ENCODE data around the gene VSTM4. TPM values are rescaled to one million over a fixed set of nuclear protein-coding genes. Genes with fewer than 3 reads are reported as not detected.

Gene VSTM4
- total and polyA plus RNA-seq, 9 donors, result 35.5 to 59.5 (median 46.7) TPM

GRCh38 chr10:49001870-49002672, 113.3 kb downstream of the VSTM4 start:
- Histone ChIP-seq H3K27me3 (ENCODE audit: control insufficient read depth, insufficient read depth, low read length) (no peaks in the 10 kb centered on the region), H3K4me3 (ENCODE audit: low read length) (no peak overlapping the region), H3K36me3 (ENCODE audit: control insufficient read depth, insufficient read depth, low read length) (no peaks in the 10 kb centered on the region), H3K4me1 (ENCODE audit: control insufficient read depth, insufficient read depth, low read length) (peaks cover 6% of the 10 kb centered on the region), H3K9me3 (replicated peaks; ENCODE audit: control insufficient read depth, low read depth, low read length) (no peaks in the 10 kb centered on the region), H3K27ac (ENCODE audit: low read length) (no peak overlapping the region)
- no peak for DNase-seq
- 71% methylated on average over 6 of the region's 17 CpGs for WGBS (ENCODE audit: insufficient coverage)

- WGBS (ENCODE audit: insufficient coverage), result 63% methylated on average over 6 of the region's 9 CpGs
- H3K9me3 ChIP-seq (replicated peaks; ENCODE audit: control insufficient read depth, low read depth, low read length), result no peaks in the 10 kb centered on the region
- H3K4me3 ChIP-seq (ENCODE audit: low read length), result no peak overlapping the region
- H3K36me3 ChIP-seq (ENCODE audit: control insufficient read depth, insufficient read depth, low read length), result no peaks in the 10 kb centered on the region
- H3K27ac ChIP-seq (ENCODE audit: low read length), result no peak overlapping the region
- H3K4me1 ChIP-seq (ENCODE audit: control insufficient read depth, insufficient read depth, low read length), result peaks cover 6% of the 10 kb centered on the region
- H3K27me3 ChIP-seq (ENCODE audit: control insufficient read depth, insufficient read depth, low read length), result no peaks in the 10 kb centered on the region
- no peak for DNase-seq
Measured at GRCh38 chr10:49001402-49001801, 113.9 kb downstream of the VSTM4 start.

- no peaks in the 10 kb centered on the region for H3K36me3 ChIP-seq (ENCODE audit: control insufficient read depth, insufficient read depth, low read length)
- no peaks in the 10 kb centered on the region for H3K9me3 ChIP-seq (replicated peaks; ENCODE audit: control insufficient read depth, low read depth, low read length)
- DNase-seq, result no peak
- no peak overlapping the region for H3K4me3 ChIP-seq (ENCODE audit: low read length)
- no peaks in the 10 kb centered on the region for H3K27me3 ChIP-seq (ENCODE audit: control insufficient read depth, insufficient read depth, low read length)
- no peak overlapping the region for H3K27ac ChIP-seq (ENCODE audit: low read length)
- peaks cover 6% of the 10 kb centered on the region for H3K4me1 ChIP-seq (ENCODE audit: control insufficient read depth, insufficient read depth, low read length)
- WGBS (ENCODE audit: insufficient coverage), result 82% methylated on average over 12 of the region's 13 CpGs
Measured at GRCh38 chr10:49000437-49001398, 114.6 kb downstream of the VSTM4 start.

- H3K9me3 ChIP-seq (replicated peaks; ENCODE audit: control insufficient read depth, low read depth, low read length), result no peaks in the 10 kb centered on the region
- 100% methylated on average over 2 of the region's 2 CpGs for WGBS (ENCODE audit: insufficient coverage)
- H3K4me3 ChIP-seq (ENCODE audit: low read length), result no peak overlapping the region
- peaks cover 6% of the 10 kb centered on the region for H3K4me1 ChIP-seq (ENCODE audit: control insufficient read depth, insufficient read depth, low read length)
- no peak overlapping the region for H3K27ac ChIP-seq (ENCODE audit: low read length)
- no peaks in the 10 kb centered on the region for H3K27me3 ChIP-seq (ENCODE audit: control insufficient read depth, insufficient read depth, low read length)
- no peak for DNase-seq
- no peaks in the 10 kb centered on the region for H3K36me3 ChIP-seq (ENCODE audit: control insufficient read depth, insufficient read depth, low read length)
Measured at GRCh38 chr10:48999346-48999745, 116.0 kb downstream of the VSTM4 start.

- no peak overlapping the region for H3K4me3 ChIP-seq (ENCODE audit: low read length)
- H3K36me3 ChIP-seq (ENCODE audit: control insufficient read depth, insufficient read depth, low read length), result no peaks in the 10 kb centered on the region
- H3K27ac ChIP-seq (ENCODE audit: low read length), result no peak overlapping the region
- H3K4me1 ChIP-seq (ENCODE audit: control insufficient read depth, insufficient read depth, low read length), result no peaks in the 10 kb centered on the region
- no peak for DNase-seq
- no peaks in the 10 kb centered on the region for H3K27me3 ChIP-seq (ENCODE audit: control insufficient read depth, insufficient read depth, low read length)
- 38% methylated on average over 2 of the region's 3 CpGs for WGBS (ENCODE audit: insufficient coverage)
- H3K9me3 ChIP-seq (replicated peaks; ENCODE audit: control insufficient read depth, low read depth, low read length), result no peaks in the 10 kb centered on the region
Measured at GRCh38 chr10:48996329-48996728, 119.0 kb downstream of the VSTM4 start.

- Histone ChIP-seq H3K27ac (ENCODE audit: low read length) (no peak overlapping the region), H3K4me3 (ENCODE audit: low read length) (no peak overlapping the region), H3K27me3 (ENCODE audit: control insufficient read depth, insufficient read depth, low read length) (no peaks in the 10 kb centered on the region), H3K4me1 (ENCODE audit: control insufficient read depth, insufficient read depth, low read length) (no peaks in the 10 kb centered on the region), H3K9me3 (replicated peaks; ENCODE audit: control insufficient read depth, low read depth, low read length) (no peaks in the 10 kb centered on the region), H3K36me3 (ENCODE audit: control insufficient read depth, insufficient read depth, low read length) (no peaks in the 10 kb centered on the region)
- 100% methylated on average over 5 of the region's 5 CpGs for WGBS (ENCODE audit: insufficient coverage)
- DNase-seq, result no peak
Measured at GRCh38 chr10:48993627-48994026, 121.7 kb downstream of the VSTM4 start.

GRCh38 chr10:48990226-48990625, 125.1 kb downstream of the VSTM4 start:
- no peak for DNase-seq
- no peaks in the 10 kb centered on the region for H3K36me3 ChIP-seq (ENCODE audit: control insufficient read depth, insufficient read depth, low read length)
- H3K4me3 ChIP-seq (ENCODE audit: low read length), result no peak overlapping the region
- no peaks in the 10 kb centered on the region for H3K4me1 ChIP-seq (ENCODE audit: control insufficient read depth, insufficient read depth, low read length)
- H3K27ac ChIP-seq (ENCODE audit: low read length), result no peak overlapping the region
- no peaks in the 10 kb centered on the region for H3K9me3 ChIP-seq (replicated peaks; ENCODE audit: control insufficient read depth, low read depth, low read length)
- no peaks in the 10 kb centered on the region for H3K27me3 ChIP-seq (ENCODE audit: control insufficient read depth, insufficient read depth, low read length)
- no CpG with 5 or more reads among the region's 1 CpG for WGBS (ENCODE audit: insufficient coverage)

GRCh38 chr10:48985621-48986158, 129.6 kb downstream of the VSTM4 start:
- 75% methylated on average over 6 of the region's 7 CpGs for WGBS (ENCODE audit: insufficient coverage)
- H3K36me3 ChIP-seq (ENCODE audit: control insufficient read depth, insufficient read depth, low read length), result no peaks in the 10 kb centered on the region
- DNase-seq, result no peak
- H3K27ac ChIP-seq (ENCODE audit: low read length), result no peak overlapping the region
- H3K27me3 ChIP-seq (ENCODE audit: control insufficient read depth, insufficient read depth, low read length), result no peaks in the 10 kb centered on the region
- no peaks in the 10 kb centered on the region for H3K9me3 ChIP-seq (replicated peaks; ENCODE audit: control insufficient read depth, low read depth, low read length)
- H3K4me1 ChIP-seq (ENCODE audit: control insufficient read depth, insufficient read depth, low read length), result peaks cover 8% of the 10 kb centered on the region
- no peak overlapping the region for H3K4me3 ChIP-seq (ENCODE audit: low read length)

- no peak overlapping the region for H3K27ac ChIP-seq (ENCODE audit: low read length)
- H3K9me3 ChIP-seq (replicated peaks; ENCODE audit: control insufficient read depth, low read depth, low read length), result no peaks in the 10 kb centered on the region
- H3K27me3 ChIP-seq (ENCODE audit: control insufficient read depth, insufficient read depth, low read length), result no peaks in the 10 kb centered on the region
- peaks cover 10% of the 10 kb centered on the region for H3K4me1 ChIP-seq (ENCODE audit: control insufficient read depth, insufficient read depth, low read length)
- no peaks in the 10 kb centered on the region for H3K36me3 ChIP-seq (ENCODE audit: control insufficient read depth, insufficient read depth, low read length)
- no peak overlapping the region for H3K4me3 ChIP-seq (ENCODE audit: low read length)
- no peak for DNase-seq
- no CpG with 5 or more reads among the region's 5 CpGs for WGBS (ENCODE audit: insufficient coverage)
Measured at GRCh38 chr10:48983648-48984351, 131.5 kb downstream of the VSTM4 start.
